NCI-H748 (cell line): ENCODE measurements around the gene RHOBTB1.
"Not testable (repeated sequence)": the region's sequence is repeated elsewhere in the genome, so short reads cannot be mapped to it uniquely, and the experiment has no call there.

Source experiments
- DNase-seq: peaks from one replicate; lab custom pipeline; 2025; ENCODE audit not compliant: unreplicated experiment; lab: John Stamatoyannopoulos, UW

RHOBTB1 gene

GRCh38 chr10:60907236-60907635 is 36.7 kb downstream of the RHOBTB1 start:
- no peak for DNase-seq

GRCh38 chr10:60906825-60907224 is 37.2 kb downstream of the RHOBTB1 start:
- DNase-seq = not testable (repeated sequence)

GRCh38 chr10:60906411-60906810 is 37.6 kb downstream of the RHOBTB1 start:
- no peak for DNase-seq

GRCh38 chr10:60905580-60905979 is 38.4 kb downstream of the RHOBTB1 start:
- no peak for DNase-seq

- DNase-seq = no peak
Measured at GRCh38 chr10:60903096-60903495, 40.9 kb downstream of the RHOBTB1 start.

GRCh38 chr10:60901561-60902235 is 42.3 kb downstream of the RHOBTB1 start:
- DNase-seq = peak; percentile 2

GRCh38 chr10:60899266-60899665 is 44.7 kb downstream of the RHOBTB1 start:
- no peak for DNase-seq

GRCh38 chr10:60898321-60898720 is 45.7 kb downstream of the RHOBTB1 start:
- DNase-seq = no peak

- DNase-seq = no peak
Measured at GRCh38 chr10:60896810-60897209, 47.2 kb downstream of the RHOBTB1 start.

GRCh38 chr10:60896033-60896432 is 48.0 kb downstream of the RHOBTB1 start:
- no peak for DNase-seq

- DNase-seq = peak; percentile 23
Measured at GRCh38 chr10:60894786-60895185, 49.2 kb downstream of the RHOBTB1 start.

- DNase-seq = no peak
Measured at GRCh38 chr10:60893231-60893630, 50.8 kb downstream of the RHOBTB1 start.

- DNase-seq = no peak
Measured at GRCh38 chr10:60892571-60892970, 51.4 kb downstream of the RHOBTB1 start.

- no peak for DNase-seq
Measured at GRCh38 chr10:60890811-60891210, 53.2 kb downstream of the RHOBTB1 start.

GRCh38 chr10:60883187-60883586 is 60.8 kb downstream of the RHOBTB1 start:
- DNase-seq = peak; percentile 11

- DNase-seq = peak; percentile 31
Measured at GRCh38 chr10:60878224-60878623, 65.8 kb downstream of the RHOBTB1 start.

GRCh38 chr10:60877777-60878120 is 66.2 kb downstream of the RHOBTB1 start:
- DNase-seq = no peak

GRCh38 chr10:60877061-60877776 is 66.8 kb downstream of the RHOBTB1 start:
- DNase-seq = no peak

GRCh38 chr10:60873758-60874157 is 70.2 kb downstream of the RHOBTB1 start:
- no peak for DNase-seq

- no peak for DNase-seq
Measured at GRCh38 chr10:60872451-60872850, 71.5 kb downstream of the RHOBTB1 start.

- DNase-seq = no peak
Measured at GRCh38 chr10:60871215-60871614, 72.8 kb downstream of the RHOBTB1 start.

- DNase-seq = peak; percentile 83
Measured at GRCh38 chr10:60870803-60871202, 73.2 kb downstream of the RHOBTB1 start.

- DNase-seq = peak; percentile 83
Measured at GRCh38 chr10:60870416-60870728, 73.6 kb downstream of the RHOBTB1 start.
